Osteocyte (in vitro differentiated cells): ENCODE measurements around the gene ABCC8. TPM values are rescaled to one million over a fixed set of nuclear protein-coding genes. Genes with fewer than 3 reads are reported as not detected.

ENCODE experiments used
- DNase-seq: peaks from one replicate; pipeline ENCODE4 v3.0.0; 2021; ENCODE audit warnings: mixed read lengths; ENCODE audit not compliant: unreplicated experiment; ENCODE audit errors: extremely low spot score
- H3K27ac Mint-ChIP-seq: one replicate; pipeline ENCODE4 v1.8.0; 2021; ENCODE audit warnings: mild to moderate bottlenecking, mixed read lengths; ENCODE audit not compliant: unreplicated experiment
- H3K27me3 Mint-ChIP-seq: one replicate; pipeline ENCODE4 v1.8.0; 2021; ENCODE audit warnings: mixed read lengths; ENCODE audit not compliant: unreplicated experiment
- H3K36me3 Mint-ChIP-seq: one replicate; pipeline ENCODE4 v1.8.0; 2021; ENCODE audit warnings: mixed read lengths; ENCODE audit not compliant: unreplicated experiment
- H3K4me1 Mint-ChIP-seq: one replicate; pipeline ENCODE4 v1.8.0; 2021; ENCODE audit warnings: mixed read lengths; ENCODE audit not compliant: unreplicated experiment
- H3K4me3 Mint-ChIP-seq: one replicate; pipeline ENCODE4 v1.8.0; 2021; ENCODE audit warnings: mild to moderate bottlenecking, moderate library complexity, mixed read lengths; ENCODE audit not compliant: unreplicated experiment
- H3K9me3 Mint-ChIP-seq: one replicate; pipeline ENCODE4 v1.8.0; 2021; ENCODE audit warnings: mixed read lengths; ENCODE audit not compliant: unreplicated experiment
- total RNA-seq: library from RNA; stranded (reverse); gene quantifications from 2 replicates; pipeline ENCODE4 v1.2.1, GENCODE V29; 2021
- TF ChIP-seq, protein P1 (sequence below): fragments of 200-600 bp; sonication (generic); IDR thresholded peaks from 2 replicates; pipeline ENCODE4 v1.5.0; 2021; ENCODE audit warnings: antibody characterized with exemption, mild to moderate bottlenecking, moderate library complexity

Gene ABCC8
- total RNA-seq, 1 donor from 2014 or later, result not detected

GRCh38 chr11:17382046-17382728 lies 94.5 kb downstream of the ABCC8 start:
- Mint-ChIP-seq H3K9me3 (peaks cover 4% of the 10 kb centered on the region), H3K27ac (no peak overlapping the region), H3K4me1 (no peaks in the 10 kb centered on the region), H3K4me3 (no peak overlapping the region), H3K27me3 (peaks cover 2% of the 10 kb centered on the region), H3K36me3 (peaks cover 9% of the 10 kb centered on the region)
- TF ChIP-seq, protein P1, sequence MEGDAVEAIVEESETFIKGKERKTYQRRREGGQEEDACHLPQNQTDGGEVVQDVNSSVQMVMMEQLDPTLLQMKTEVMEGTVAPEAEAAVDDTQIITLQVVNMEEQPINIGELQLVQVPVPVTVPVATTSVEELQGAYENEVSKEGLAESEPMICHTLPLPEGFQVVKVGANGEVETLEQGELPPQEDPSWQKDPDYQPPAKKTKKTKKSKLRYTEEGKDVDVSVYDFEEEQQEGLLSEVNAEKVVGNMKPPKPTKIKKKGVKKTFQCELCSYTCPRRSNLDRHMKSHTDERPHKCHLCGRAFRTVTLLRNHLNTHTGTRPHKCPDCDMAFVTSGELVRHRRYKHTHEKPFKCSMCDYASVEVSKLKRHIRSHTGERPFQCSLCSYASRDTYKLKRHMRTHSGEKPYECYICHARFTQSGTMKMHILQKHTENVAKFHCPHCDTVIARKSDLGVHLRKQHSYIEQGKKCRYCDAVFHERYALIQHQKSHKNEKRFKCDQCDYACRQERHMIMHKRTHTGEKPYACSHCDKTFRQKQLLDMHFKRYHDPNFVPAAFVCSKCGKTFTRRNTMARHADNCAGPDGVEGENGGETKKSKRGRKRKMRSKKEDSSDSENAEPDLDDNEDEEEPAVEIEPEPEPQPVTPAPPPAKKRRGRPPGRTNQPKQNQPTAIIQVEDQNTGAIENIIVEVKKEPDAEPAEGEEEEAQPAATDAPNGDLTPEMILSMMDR, result no peak
- DNase-seq, result no peak

DNA sequence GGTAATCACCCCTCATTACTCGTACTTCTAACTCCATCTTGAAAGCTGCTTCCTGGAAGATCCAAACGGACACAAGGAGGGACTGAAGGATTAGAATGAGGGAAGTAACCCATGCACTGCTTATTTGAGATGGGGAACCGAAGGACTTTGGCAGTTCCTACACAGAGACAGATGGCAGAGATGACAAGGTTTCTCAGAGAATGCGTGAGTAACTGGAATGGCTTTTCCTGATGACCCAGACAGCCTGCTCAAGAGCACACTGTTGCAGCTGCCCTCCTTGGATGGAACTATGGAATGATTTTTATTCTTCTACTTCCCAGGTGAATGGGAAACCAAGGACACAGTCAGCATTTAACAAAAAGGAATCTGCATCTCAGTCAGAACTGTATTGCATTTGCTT lies 95.5 kb downstream of the ABCC8 start:
- H3K36me3 Mint-ChIP-seq, result peaks cover 13% of the 10 kb centered on the region

DNA sequence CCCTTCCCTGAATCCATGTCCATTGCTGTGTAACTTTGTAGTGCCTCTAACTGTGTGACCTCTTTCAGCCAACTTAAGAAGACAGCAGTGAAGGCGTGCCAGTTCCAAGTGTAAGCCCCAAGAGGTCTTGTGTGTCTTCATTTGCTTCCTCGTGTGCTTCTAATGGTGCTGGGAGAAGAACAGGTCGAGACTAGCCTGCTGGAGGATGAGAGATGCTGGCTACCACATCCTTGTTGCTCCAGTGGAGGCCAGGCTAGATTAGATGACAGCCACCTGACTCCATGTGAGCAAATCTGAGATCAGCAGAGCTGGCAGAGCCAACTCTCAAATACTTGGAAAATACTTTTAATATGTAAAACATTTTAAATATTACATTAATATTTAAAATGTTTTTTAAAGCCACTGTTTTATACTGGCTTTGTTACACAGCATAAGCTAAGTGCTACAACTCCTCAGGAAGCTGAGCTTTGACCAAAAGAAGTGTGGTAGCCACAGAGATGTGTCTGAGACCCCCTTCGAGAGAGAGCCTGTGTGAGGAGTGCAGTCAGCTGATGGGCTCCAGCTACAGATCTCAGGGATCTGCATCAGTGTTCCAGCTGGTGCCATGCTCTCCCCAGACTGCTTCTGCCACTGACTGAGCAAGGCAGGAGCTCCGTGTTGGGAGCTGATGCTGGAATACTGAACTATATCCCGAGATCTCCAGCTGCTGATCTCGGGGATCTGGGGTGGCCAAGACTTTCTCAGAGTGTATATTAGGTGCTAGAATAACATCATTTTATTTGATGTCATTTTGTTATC lies 97.1 kb downstream of the ABCC8 start:
- peaks cover 4% of the 10 kb centered on the region for H3K9me3 Mint-ChIP-seq
- no peaks in the 10 kb centered on the region for H3K27me3 Mint-ChIP-seq
- H3K4me3 Mint-ChIP-seq, result no peak overlapping the region
- H3K4me1 Mint-ChIP-seq, result no peaks in the 10 kb centered on the region
- DNase-seq, result no peak
- TF ChIP-seq, protein P1, result no peak
- H3K36me3 Mint-ChIP-seq, result peaks cover 13% of the 10 kb centered on the region
- no peak overlapping the region for H3K27ac Mint-ChIP-seq

More for the DNA sequence above, 95.5 kb downstream of the ABCC8 start:
- TF ChIP-seq, protein P1, result no peak
- Mint-ChIP-seq H3K4me1 (no peaks in the 10 kb centered on the region), H3K27ac (no peak overlapping the region), H3K9me3 (peaks cover 4% of the 10 kb centered on the region), H3K4me3 (no peak overlapping the region), H3K27me3 (peaks cover 2% of the 10 kb centered on the region)
- DNase-seq, result no peak

- H3K4me3 Mint-ChIP-seq, result no peak overlapping the region
- no peak overlapping the region for H3K27ac Mint-ChIP-seq
- H3K27me3 Mint-ChIP-seq, result no peaks in the 10 kb centered on the region
- TF ChIP-seq, protein P1, result no peak
- H3K9me3 Mint-ChIP-seq, result peaks cover 8% of the 10 kb centered on the region
- DNase-seq, result no peak
- H3K4me1 Mint-ChIP-seq, result no peaks in the 10 kb centered on the region
- H3K36me3 Mint-ChIP-seq, result peaks cover 21% of the 10 kb centered on the region
These were observed 98.0 kb downstream of the ABCC8 start for GRCh38 chr11:17378655-17379054.

- H3K36me3 Mint-ChIP-seq, result peaks cover 42% of the 10 kb centered on the region
- no peaks in the 10 kb centered on the region for H3K4me1 Mint-ChIP-seq
- H3K27ac Mint-ChIP-seq, result no peak overlapping the region
- H3K27me3 Mint-ChIP-seq, result no peaks in the 10 kb centered on the region
- TF ChIP-seq, protein P1, result no peak
- no peak overlapping the region for H3K4me3 Mint-ChIP-seq
- no peak for DNase-seq
- peaks cover 23% of the 10 kb centered on the region for H3K9me3 Mint-ChIP-seq
These were observed 100.2 kb downstream of the ABCC8 start for GRCh38 chr11:17376493-17376892.
